ENCODE results near the gene RGS7. TPM values are rescaled to one million over a fixed set of nuclear protein-coding genes. Genes with fewer than 3 reads are reported as not detected.

Gene RGS7
- total RNA-seq, 2 donors from 2014 or later: 0.26 to 0.99 TPM

DNA sequence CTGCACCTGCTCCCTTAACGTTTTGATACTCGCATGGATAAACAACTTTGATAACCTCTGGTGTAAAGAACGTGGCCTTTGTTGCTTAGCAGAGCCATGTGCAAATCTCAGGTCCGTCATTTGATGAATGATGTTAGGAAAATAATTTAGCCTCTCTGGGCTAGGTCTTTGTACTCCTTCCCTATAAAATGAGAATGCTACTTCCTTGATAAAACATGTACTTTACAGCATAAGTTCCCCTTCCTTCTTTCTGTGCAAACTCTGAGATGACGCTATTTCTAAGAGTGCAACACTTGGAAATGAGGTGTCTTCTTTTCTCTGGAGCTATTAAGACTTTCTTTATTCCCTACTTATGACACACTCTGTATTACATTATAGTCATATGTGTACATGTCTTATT, 243.4 kb downstream of the RGS7 start:
- ATAC-seq: no peak
- H3K27me3 ChIP-seq: no peaks in the 10 kb centered on the region
- no peak for DNase-seq
- no peak overlapping the region for H3K27ac ChIP-seq
- no peaks in the 10 kb centered on the region for H3K9me3 ChIP-seq
- TF ChIP-seq, protein P1, sequence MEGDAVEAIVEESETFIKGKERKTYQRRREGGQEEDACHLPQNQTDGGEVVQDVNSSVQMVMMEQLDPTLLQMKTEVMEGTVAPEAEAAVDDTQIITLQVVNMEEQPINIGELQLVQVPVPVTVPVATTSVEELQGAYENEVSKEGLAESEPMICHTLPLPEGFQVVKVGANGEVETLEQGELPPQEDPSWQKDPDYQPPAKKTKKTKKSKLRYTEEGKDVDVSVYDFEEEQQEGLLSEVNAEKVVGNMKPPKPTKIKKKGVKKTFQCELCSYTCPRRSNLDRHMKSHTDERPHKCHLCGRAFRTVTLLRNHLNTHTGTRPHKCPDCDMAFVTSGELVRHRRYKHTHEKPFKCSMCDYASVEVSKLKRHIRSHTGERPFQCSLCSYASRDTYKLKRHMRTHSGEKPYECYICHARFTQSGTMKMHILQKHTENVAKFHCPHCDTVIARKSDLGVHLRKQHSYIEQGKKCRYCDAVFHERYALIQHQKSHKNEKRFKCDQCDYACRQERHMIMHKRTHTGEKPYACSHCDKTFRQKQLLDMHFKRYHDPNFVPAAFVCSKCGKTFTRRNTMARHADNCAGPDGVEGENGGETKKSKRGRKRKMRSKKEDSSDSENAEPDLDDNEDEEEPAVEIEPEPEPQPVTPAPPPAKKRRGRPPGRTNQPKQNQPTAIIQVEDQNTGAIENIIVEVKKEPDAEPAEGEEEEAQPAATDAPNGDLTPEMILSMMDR (IDR thresholded peaks at IDR 0.05): no peak
- no peak for TF ChIP-seq POLR2A (IDR thresholded peaks at IDR 0.05)
- WGBS, 2 donors: 32 to 42% methylated on average over 5 of the region's 5 CpGs
- intact Hi-C loops (cut with DNase I): no loop called here
- no peaks in the 10 kb centered on the region for H3K4me1 ChIP-seq
- no peak overlapping the region for H3K4me3 ChIP-seq
- no peaks in the 10 kb centered on the region for H3K36me3 ChIP-seq (replicated peaks in 1 of 2; ENCODE audit: insufficient read depth in 1 of 2, low read depth in 2 of 2)

DNA sequence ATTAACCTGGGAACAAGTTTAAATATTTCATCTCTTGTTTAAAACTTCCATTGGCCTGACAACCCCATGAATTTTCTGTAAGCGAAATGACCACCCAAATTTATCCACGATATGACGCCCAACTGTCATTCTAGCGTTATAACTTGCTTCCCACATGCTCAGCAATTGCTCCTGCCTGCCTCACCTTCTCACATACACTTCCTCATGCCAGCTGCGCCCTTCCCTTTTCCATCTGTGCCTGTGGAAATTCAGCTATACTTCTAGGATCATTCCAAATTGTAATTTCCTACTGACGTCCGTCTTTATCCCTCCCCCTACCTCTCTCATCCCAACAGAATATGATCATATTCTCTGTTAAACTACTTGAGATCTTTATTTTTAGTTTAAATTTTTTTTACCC, 248.0 kb downstream of the RGS7 start:
- DNase-seq (no peak), ATAC-seq (no peak)
- H3K27ac ChIP-seq: no peak overlapping the region
- WGBS, 2 donors: 80 to 83% methylated on average over 7 of the region's 7 CpGs
- no peak for TF ChIP-seq POLR2A (IDR thresholded peaks at IDR 0.05)
- TF ChIP-seq, protein P1 (IDR thresholded peaks at IDR 0.05): no peak
- no peaks in the 10 kb centered on the region for H3K9me3 ChIP-seq
- no peaks in the 10 kb centered on the region for H3K36me3 ChIP-seq (replicated peaks in 1 of 2; ENCODE audit: insufficient read depth in 1 of 2, low read depth in 2 of 2)
- no peaks in the 10 kb centered on the region for H3K27me3 ChIP-seq
- intact Hi-C loops (cut with DNase I): no loop called here
- no peaks in the 10 kb centered on the region for H3K4me1 ChIP-seq
- no peak overlapping the region for H3K4me3 ChIP-seq

DNA sequence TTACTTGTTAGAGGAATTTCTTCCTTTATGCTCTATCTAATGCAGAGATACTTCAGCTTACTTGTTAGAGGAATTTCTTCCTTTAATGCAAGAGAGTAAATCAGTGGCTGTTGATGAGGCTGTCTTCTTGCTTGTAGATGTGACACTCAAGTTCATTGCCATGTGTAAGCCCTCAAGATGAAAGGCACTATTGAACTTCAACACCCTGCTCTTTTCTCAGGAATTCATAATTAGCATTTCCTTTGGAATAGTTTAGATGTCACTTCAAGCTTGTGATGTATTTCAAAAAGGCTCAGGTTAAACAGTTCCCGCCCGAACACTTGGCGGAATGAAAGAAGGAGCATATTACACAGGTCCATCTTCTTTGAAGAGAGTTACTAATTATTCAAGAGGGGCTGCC, 251.9 kb downstream of the RGS7 start:
- Histone ChIP-seq H3K9me3 (no peaks in the 10 kb centered on the region), H3K4me1 (no peaks in the 10 kb centered on the region), H3K4me3 (no peak overlapping the region), H3K27ac (no peak overlapping the region), H3K27me3 (no peaks in the 10 kb centered on the region), H3K36me3 (replicated peaks in 1 of 2; ENCODE audit: insufficient read depth in 1 of 2, low read depth in 2 of 2) (no peaks in the 10 kb centered on the region)
- intact Hi-C loops (cut with DNase I): no loop called here
- ATAC-seq (no peak), DNase-seq (no peak)
- WGBS, 2 donors: 60 to 77% methylated on average over 3 of the region's 3 CpGs
- TF ChIP-seq POLR2A (IDR thresholded peaks at IDR 0.05): no peak
- TF ChIP-seq, protein P1 (IDR thresholded peaks at IDR 0.05): no peak

DNA sequence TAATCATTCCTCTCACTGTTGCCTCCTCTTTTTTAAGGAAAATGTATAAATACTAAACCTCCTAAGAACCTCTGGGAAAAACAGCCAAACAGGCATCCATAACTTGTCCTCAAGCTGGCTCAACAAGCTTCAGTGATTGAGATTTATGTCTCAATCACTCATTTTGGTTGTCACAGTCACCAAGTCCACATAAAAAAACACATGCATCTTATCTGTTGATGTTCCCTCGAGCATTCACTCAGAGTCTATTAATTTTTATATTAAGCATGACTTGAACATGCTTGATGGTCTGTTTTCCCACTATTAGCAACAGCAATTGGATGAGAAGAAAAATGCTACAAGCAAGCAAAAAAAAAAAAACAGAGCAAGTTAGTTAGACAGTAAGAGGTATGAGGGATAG, 254.3 kb downstream of the RGS7 start:
- Histone ChIP-seq H3K4me1 (no peaks in the 10 kb centered on the region), H3K9me3 (no peaks in the 10 kb centered on the region), H3K4me3 (no peak overlapping the region), H3K36me3 (replicated peaks in 1 of 2; ENCODE audit: insufficient read depth in 1 of 2, low read depth in 2 of 2) (no peaks in the 10 kb centered on the region), H3K27ac (no peak overlapping the region), H3K27me3 (no peaks in the 10 kb centered on the region)
- no peak for ATAC-seq
- 9 to 16% methylated on average over 1 of the region's 1 CpG for whole genome bisulfite sequencing, 2 donors
- TF ChIP-seq, protein P1 (IDR thresholded peaks at IDR 0.05): no peak
- no peak for TF ChIP-seq POLR2A (IDR thresholded peaks at IDR 0.05)
- DNase-seq: no peak
- intact Hi-C loops (cut with DNase I): no loop called here

DNA sequence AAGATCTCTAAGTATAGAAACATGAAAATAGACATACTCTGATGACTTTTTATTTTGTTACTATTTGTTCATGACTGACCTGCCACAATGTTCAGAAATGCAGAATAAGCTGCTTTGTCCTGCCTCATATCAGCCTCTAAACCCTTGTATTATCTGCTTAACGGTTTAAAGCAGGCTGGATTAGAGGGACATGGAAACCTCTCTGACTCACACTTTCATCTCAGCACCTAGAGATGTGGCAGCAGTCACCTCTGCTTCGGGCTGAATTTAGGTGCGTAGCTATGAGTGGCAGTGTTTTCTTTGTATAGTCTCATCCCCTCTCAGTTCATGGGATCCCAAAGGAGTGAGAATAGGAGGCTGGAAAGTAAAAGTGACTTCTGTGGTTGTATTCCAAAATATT, 255.4 kb downstream of the RGS7 start:
- H3K4me1 ChIP-seq: no peaks in the 10 kb centered on the region
- ATAC-seq: no peak
- intact Hi-C loops (cut with DNase I): no loop called here
- 58 to 59% methylated on average over 3 of the region's 3 CpGs for WGBS, 2 donors
- no peak for DNase-seq
- no peaks in the 10 kb centered on the region for H3K9me3 ChIP-seq
- H3K27me3 ChIP-seq: no peaks in the 10 kb centered on the region
- no peak for TF ChIP-seq POLR2A (IDR thresholded peaks at IDR 0.05)
- TF ChIP-seq, protein P1 (IDR thresholded peaks at IDR 0.05): no peak
- H3K4me3 ChIP-seq: no peak overlapping the region
- no peaks in the 10 kb centered on the region for H3K36me3 ChIP-seq (replicated peaks in 1 of 2; ENCODE audit: insufficient read depth in 1 of 2, low read depth in 2 of 2)
- no peak overlapping the region for H3K27ac ChIP-seq

All from body of pancreas (tissue), 4 donors.